GM19240 (cell line): ENCODE data around the gene GRIPAP1.

Source experiments
- DNase-seq: peaks from one replicate; pipeline ENCODE4 v3.0.0; 2011; ENCODE audit warnings: low spot score; ENCODE audit not compliant: insufficient read length

The GRIPAP1 gene, protein sequence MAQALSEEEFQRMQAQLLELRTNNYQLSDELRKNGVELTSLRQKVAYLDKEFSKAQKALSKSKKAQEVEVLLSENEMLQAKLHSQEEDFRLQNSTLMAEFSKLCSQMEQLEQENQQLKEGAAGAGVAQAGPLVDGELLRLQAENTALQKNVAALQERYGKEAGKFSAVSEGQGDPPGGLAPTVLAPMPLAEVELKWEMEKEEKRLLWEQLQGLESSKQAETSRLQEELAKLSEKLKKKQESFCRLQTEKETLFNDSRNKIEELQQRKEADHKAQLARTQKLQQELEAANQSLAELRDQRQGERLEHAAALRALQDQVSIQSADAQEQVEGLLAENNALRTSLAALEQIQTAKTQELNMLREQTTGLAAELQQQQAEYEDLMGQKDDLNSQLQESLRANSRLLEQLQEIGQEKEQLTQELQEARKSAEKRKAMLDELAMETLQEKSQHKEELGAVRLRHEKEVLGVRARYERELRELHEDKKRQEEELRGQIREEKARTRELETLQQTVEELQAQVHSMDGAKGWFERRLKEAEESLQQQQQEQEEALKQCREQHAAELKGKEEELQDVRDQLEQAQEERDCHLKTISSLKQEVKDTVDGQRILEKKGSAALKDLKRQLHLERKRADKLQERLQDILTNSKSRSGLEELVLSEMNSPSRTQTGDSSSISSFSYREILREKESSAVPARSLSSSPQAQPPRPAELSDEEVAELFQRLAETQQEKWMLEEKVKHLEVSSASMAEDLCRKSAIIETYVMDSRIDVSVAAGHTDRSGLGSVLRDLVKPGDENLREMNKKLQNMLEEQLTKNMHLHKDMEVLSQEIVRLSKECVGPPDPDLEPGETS

DNA sequence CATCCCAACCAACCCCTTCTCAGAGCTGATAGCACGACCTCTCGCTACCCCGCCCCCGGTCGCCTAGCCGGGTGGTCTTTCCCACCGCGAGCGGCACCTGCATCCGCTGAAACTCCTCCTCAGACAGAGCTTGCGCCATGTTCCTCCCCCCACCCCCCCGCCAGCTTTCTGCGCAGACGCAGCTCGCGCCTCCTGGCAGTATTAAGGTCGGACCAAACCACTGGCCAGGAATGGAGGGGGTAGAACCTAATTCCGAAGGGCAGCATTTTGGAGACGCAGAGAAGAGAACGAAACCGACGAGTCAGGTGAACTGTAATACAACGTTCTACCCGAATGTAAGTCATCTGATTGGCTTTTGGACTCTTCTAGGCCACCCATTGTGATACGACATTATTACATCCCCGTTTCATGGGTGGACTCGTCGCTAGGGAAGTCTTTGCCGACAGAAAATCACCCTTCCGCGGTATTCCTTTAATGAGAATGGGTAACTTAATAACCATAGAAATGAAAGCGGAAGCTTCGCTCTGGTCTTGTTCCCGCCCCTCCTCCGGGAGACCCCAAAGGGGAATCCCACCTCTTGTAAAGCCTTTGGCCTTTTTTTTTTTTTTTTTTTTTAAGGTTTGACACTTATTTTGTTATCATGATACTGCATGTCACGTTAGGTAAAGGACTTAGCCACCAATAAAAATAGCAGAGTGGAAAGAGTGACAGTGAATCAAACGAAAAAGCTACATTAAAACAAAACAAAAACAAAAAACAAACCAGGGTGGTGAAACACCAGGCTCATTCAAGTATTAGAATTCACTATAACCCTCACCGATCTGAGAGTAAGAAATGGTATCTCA, at the start of gene GRIPAP1:
Gene GRIPAP1 (minus strand): TSS at position 174 of the 845 bp plus-strand sequence. CDS start 35 bp downstream, at position 139.
- peak; percentile 51 for DNase-seq

DNA sequence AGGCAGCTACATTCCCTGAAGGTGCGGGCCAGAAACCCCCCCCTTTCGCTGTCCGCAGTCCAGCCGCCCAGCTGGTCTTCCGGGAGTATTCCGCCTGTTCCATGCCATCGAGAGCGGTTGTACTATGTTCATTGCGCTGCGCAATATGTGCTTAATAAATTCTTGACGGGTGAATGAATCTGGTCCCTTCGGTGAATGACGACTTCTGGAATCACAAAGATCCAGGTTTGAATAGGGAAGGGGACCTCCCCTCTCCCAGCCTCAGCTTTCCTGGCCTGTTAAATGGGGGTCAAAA, 41.9 kb upstream of the GRIPAP1 start:
- no peak for DNase-seq

DNA sequence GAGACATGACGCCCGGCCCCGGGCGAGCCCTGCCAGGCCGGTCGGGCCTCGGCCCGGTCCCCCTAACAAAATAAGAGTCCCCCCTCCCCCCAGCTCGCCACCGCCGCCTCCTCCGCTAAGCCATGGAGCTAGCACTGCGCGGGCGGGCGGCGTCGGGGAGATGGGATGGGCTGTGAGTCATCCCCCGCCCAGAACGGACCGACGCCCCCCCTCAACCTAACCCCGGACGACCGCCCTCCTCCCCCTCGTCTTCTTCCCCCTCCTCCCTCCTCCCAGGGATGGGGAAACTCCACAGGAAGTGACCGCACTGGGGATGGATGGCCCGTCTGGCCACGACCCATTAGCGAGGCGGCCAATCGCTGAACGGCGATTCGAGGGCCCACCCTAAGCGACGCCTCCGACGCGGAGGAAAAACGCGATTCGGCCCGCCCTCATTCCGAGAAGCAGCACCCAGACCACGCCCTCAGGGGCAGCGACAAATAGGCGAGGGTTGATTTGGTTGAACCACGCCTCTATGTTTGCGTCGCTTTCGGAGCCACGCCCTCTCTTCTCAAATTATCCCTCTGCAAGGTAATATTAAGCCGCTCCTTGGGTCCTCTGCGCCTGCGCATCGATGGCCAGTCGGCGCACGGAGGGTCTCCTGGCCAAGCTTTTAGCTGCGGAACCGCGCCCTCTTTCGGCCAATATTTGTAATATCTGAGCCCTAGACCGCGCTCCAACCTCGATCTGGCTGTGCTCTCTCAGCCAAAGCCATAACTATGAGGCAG, 41.3 kb upstream of the GRIPAP1 start, which contains the start of gene TFE3:
Gene TFE3 (minus strand): TSS at position 138 of the 767 bp plus-strand sequence. CDS start 131 bp downstream, at position 7.
- peak; percentile 77 for DNase-seq

DNA sequence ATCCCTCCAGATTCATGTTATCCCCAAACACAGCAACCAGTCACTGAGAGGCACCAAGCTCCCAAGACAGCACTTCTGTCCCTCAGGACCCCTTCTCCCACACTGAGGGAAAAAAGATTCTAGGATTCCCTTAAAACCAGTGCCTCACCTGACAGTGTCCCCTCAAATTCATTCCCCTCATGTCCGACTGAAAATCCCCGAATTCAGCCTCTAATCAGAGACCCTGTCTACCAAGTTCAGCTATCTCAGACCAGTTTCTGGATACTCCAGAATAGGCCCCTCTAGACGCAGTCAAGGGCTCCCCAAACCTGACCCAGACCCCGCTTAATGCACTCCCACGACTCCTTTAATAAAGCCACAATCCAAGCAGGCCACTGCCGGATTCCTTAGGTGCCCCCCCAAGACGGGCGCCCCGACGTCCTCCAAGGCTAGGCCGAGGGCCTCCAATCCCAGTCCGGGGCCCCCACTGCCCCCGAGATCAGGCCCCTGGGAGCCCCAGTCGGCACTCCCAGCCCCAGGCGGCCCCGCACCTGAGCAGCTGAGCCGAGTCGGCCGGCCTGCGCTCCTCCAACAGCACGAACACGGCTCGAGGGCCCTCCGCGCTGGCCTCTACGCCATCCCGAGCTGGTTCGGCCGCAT, 40.6 kb upstream of the GRIPAP1 start:
- no peak for DNase-seq

DNA sequence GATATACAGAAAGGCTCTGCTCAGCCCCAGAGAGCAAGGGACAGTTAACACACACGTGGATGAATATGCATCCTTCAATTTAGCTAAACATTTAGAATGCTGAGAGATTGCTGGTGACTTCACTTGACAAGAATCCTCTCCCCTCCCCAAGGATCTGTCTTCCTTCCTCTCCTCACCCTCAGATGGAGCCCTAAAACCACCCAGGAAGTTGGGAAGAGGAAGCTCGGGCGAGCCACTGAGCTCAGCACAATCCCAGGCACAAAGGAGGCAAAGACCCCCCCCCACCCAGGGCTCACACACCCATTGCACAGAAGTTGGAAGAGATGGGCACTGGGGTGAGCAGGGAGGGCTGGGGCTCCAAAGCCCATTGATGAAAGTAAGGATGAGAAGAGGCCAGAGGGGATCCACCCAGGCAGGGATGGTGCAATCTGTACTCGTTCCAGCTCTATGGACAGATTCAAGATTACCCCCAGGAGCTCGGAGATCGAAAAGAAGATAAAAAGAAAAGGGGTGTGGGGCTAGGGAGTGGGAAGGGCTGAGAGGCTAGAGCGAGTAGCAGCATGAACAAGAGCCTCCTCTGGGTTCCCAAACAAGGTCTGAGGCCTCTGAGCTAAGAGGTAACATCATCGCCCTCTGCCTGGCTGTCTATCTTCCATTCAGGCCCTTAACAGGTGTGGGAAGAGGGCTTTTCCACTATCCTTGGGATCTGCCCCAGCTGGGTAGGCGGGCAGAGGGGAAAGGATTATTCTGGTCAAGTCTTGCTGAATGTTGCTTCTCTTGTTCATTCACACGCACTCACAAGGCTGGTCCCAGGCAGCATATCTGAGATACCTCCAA, 39.9 kb upstream of the GRIPAP1 start:
- no peak for DNase-seq

- DNase-seq = no peak
Measured at GRCh38 chrX:49040376-49040955, 38.4 kb upstream of the GRIPAP1 start.

DNA sequence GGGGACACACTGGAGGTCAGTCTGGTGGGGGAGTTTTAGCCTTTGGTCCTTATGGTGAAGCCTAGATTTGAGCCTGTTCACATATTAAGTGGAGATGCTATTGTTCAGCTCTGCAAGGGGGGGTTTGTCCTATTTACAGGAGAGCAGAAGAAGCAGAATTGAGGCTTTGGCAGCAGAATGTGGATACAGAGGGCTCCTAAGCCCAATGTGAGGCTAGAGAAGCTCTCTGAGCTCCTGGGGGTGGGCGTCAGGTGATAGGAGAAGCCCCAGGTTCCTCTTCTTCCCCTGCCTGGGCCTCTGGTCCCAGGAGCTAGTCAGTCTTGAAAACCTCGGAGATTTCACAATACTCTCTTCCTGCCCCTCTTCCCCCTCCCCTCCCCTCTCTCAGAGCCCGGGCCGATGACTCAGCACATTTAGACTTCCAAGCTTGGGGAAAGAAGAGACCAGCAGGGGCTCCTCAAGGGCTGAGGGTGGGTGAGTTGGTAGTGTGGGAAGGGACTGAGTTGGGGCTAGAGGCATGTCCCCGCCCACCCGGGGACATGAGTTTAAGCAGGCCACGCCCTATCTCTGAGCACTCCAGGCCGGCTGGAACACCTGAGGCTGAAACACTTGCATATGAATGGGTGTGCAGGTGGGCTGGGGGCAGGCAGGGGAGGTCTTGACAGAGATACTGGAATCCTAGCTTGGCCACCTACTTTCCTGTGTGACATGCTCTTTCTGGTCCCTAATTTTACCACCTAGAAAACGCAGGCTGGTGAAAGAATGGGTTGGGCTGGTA, 37.7 kb upstream of the GRIPAP1 start:
- DNase-seq = no peak

DNA sequence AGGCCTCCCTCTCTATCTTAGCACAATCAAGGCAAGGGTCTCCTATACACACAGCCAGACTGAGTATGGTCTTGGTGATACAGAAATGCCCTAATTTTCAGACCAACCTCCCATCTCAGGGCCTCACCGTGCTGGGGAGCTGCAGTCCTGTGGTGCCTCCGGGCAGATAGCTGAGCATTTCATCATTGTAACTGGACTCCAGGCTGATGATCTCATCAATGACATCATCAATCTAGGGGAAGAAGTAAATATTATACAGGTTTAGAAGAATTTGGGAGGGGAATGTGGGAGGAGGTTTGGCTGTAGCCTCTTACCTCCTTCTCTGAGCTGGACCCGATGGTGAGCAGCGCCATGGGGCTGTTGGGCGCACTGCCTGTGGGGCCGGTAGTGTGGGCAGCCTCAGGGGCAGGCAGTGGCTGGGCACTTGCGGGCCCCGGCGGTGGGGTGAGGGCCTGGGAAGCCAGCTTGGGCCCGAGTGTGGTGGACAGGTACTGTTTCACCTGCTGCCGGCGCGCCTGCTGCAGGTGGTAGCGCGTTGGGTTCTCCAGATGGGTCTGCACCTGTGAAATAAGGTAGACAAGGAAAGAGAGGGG, 35.9 kb upstream of the GRIPAP1 start:
- no peak for DNase-seq

DNA sequence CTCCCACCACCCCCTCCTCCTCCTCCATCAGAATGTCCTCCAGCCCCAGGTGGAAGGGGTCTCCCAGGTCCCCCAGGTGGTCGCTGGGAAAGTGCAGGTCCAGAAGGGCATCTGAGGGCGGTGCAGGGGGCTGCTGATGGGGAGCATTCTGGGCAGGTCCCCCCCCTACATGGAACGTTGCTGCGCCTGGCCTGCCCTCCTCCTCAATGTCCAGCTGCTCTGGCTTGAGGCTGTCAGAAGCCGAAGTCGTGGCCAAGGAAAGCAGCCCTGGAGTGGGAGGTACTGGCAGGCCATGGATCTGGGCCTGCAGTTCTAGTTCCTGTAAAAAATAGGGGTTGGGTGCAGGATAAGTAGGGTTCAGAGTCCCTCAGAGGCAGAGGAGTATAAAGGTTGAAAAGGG, 28.2 kb upstream of the GRIPAP1 start:
- DNase-seq = no peak

DNA sequence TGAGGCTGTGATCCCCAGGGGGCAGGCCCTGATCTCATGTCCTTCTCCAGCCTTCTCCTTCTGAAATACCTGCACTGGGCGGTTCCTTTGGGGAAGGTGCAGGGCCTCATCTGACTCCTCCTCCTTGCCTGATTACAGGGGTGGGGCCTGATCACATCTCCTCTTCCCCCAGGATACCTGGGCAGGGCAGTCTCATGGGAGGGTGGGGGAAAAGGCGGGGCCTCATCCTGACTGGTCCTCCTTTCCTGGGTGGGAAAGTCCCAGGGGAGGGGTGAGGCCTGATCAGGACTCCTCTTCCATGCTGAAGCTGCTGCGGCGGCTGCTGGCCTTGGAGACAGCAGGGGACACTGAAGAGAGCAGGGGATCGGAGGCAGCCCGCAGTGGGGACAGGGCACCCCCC, 27.8 kb upstream of the GRIPAP1 start:
- no peak for DNase-seq

GRCh38 chrX:49019599-49020249, 17.7 kb upstream of the GRIPAP1 start:
- no peak for DNase-seq

DNA sequence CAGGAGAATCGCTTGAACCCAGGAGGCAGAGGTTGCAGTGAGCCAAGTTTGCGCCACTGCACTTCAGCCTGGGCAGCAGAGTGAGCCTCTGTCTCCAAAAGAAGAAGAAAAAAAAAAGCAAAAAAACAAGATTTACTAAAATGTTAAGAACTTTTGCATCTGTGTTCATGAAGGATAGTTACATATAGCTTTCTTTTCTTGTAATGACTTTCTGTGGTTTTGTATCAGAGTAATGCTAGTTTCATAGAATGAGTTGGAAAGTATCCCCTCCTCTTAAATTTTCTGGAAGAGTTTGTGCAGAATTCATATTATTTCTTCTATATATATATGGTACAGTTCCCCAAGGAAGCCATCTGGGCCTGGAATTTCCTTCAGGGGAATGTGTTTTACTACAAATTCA, 17.0 kb upstream of the GRIPAP1 start:
- DNase-seq = no peak

- DNase-seq = no peak
Measured at GRCh38 chrX:49003696-49004095, 1.6 kb upstream of the GRIPAP1 start.

GRCh38 chrX:49001521-49002090, 458 bp downstream of the GRIPAP1 start:
- no peak for DNase-seq

DNA sequence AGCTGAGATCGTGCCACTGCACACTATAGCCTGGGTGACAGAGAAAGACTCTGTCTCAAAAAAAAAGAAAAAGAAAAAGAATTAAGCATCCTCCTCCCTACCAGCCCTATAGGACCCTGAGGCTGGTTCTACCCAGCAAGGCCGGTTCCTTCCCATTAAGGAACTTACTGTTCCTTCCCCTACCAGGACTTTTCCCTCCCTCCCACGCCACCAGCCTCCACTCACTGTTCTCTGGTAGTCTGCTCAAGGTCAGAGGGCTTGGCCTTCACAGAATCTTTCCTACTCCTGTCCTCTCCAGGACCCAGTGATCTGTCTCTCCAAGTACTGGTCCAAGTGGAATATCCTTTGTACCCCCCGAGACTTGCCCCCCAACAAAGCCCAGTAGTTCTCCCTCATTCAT, 1.4 kb downstream of the GRIPAP1 start:
- no peak for DNase-seq

- DNase-seq = no peak
Measured at GRCh38 chrX:48999030-48999429, 3.0 kb downstream of the GRIPAP1 start.

GRCh38 chrX:48998391-48998790, 3.7 kb downstream of the GRIPAP1 start:
- DNase-seq = no peak
